Fibroblast of villous mesenchyme (primary cell): ENCODE measurements around the gene CDK13. TPM values are rescaled to one million over a fixed set of nuclear protein-coding genes. Genes with fewer than 3 reads are reported as not detected.

Experiments used
- DNase-seq: peaks from one replicate; pipeline ENCODE4 v3.0.0-alpha.2; 2010; ENCODE audit warnings: low read depth
- H3K4me3 ChIP-seq: 2 replicates; pipeline ENCODE4 v1.5.1; 2011; ENCODE audit warnings: low read depth, mild to moderate bottlenecking, low read length
- CTCF ChIP-seq: IDR thresholded peaks from 2 replicates; pipeline ENCODE4 v1.5.1; 2012; ENCODE audit warnings: low read depth, mild to moderate bottlenecking, low read length; ENCODE audit not compliant: insufficient read depth
- total RNA-seq: library from RNA; depleted of rRNA; stranded (reverse); fragments of >200 nt; gene quantifications from 2 replicates; pipeline ENCODE4 v1.2.3, GENCODE V29; 2012

Gene CDK13
- total RNA-seq, 1 donor = 82.5 TPM

GRCh38 chr7:40058026-40058425, 108.0 kb downstream of the CDK13 start:
- DNase-seq = no peak
- no peak for TF ChIP-seq CTCF
- no peak overlapping the region for H3K4me3 ChIP-seq

GRCh38 chr7:40058636-40059035, 108.6 kb downstream of the CDK13 start:
- no peak overlapping the region for H3K4me3 ChIP-seq
- TF ChIP-seq CTCF = no peak
- no peak for DNase-seq

- no peak for TF ChIP-seq CTCF
- DNase-seq = no peak
- H3K4me3 ChIP-seq = no peak overlapping the region
Observed at GRCh38 chr7:40059057-40059456, 109.0 kb downstream of the CDK13 start.

GRCh38 chr7:40072268-40072667, 122.2 kb downstream of the CDK13 start:
- no peak overlapping the region for H3K4me3 ChIP-seq
- no peak for DNase-seq
- TF ChIP-seq CTCF = no peak

- TF ChIP-seq CTCF = no peak
- H3K4me3 ChIP-seq = no peak overlapping the region
- DNase-seq = no peak
Observed at GRCh38 chr7:40073239-40073638, 123.2 kb downstream of the CDK13 start.

- H3K4me3 ChIP-seq = no peak overlapping the region
- TF ChIP-seq CTCF = no peak
- peak; percentile 90 for DNase-seq
Observed at GRCh38 chr7:40077849-40078248, 127.8 kb downstream of the CDK13 start.

GRCh38 chr7:40092182-40092581, 142.1 kb downstream of the CDK13 start:
- DNase-seq = no peak
- no peak overlapping the region for H3K4me3 ChIP-seq
- no peak for TF ChIP-seq CTCF
